ENCODE data around the gene MILR1. TPM values are rescaled to one million over a fixed set of nuclear protein-coding genes. Genes with fewer than 3 reads are reported as not detected.
"Not testable (repeated sequence)": the region's sequence is repeated elsewhere in the genome, so short reads cannot be mapped to it uniquely, and the experiment has no call there.

Gene MILR1
- total and polyA plus RNA-seq, 5 experiments from 2014 or later: not detected

GRCh38 chr17:64411999-64412771, 36.7 kb upstream of the MILR1 start:
- H3K27me3 Mint-ChIP-seq: no peaks in the 10 kb centered on the region
- peak in 2 of 10 donors; percentile 31 to 68 for DNase-seq
- no peaks in the 10 kb centered on the region for H3K36me3 Mint-ChIP-seq
- peak; percentile 54 to 76 for ATAC-seq
- H3K27ac Mint-ChIP-seq: peak overlapping the region; percentile 53 to 91 (median 76)
- H3K4me1 Mint-ChIP-seq: peaks cover 21 to 40% (median 32%) of the 10 kb centered on the region in 4 donors
- H3K4me3 Mint-ChIP-seq: peak overlapping the region; percentile 63 to 88 (median 80)
- H3K9me3 Mint-ChIP-seq: no peaks in the 10 kb centered on the region
- POLR2A ChIA-PET: interaction anchor here (0.6 to 5.4 kb wide), 12 partner anchors 9 to 104 kb away, joined by 3 to 39 read pairs (median 4); partner anchors contain the start of genes CEP95, DDX5 and PECAM1

GRCh38 chr17:64412944-64413381, 36.0 kb upstream of the MILR1 start:
- Mint-ChIP-seq H3K4me1 (peaks cover 21 to 40% (median 32%) of the 10 kb centered on the region in 4 donors), H3K9me3 (no peaks in the 10 kb centered on the region), H3K27ac (peak overlapping the region in 9 of 10 donors; percentile 18 to 91 (median 76)), H3K27me3 (no peaks in the 10 kb centered on the region), H3K36me3 (no peaks in the 10 kb centered on the region), H3K4me3 (peak overlapping the region in 8 of 10 donors; percentile 30 to 88 (median 82))
- no peak for DNase-seq
- no peak for ATAC-seq
- POLR2A ChIA-PET: interaction anchor here (0.9 to 5.4 kb wide), 9 partner anchors 10 to 94 kb away, joined by 3 to 39 read pairs (median 10); partner anchors contain the start of genes CEP95, DDX5 and PECAM1

GRCh38 chr17:64413513-64413912, 35.4 kb upstream of the MILR1 start:
- H3K4me3 Mint-ChIP-seq: peak overlapping the region in 2 of 10 donors; percentile 38 to 88
- no peaks in the 10 kb centered on the region for H3K27me3 Mint-ChIP-seq
- peak in 1 of 2 donors; percentile 28 for ATAC-seq
- DNase-seq: no peak
- peak overlapping the region in 4 of 10 donors; percentile 48 to 83 (median 72) for H3K27ac Mint-ChIP-seq
- H3K36me3 Mint-ChIP-seq: no peaks in the 10 kb centered on the region
- no peaks in the 10 kb centered on the region for H3K9me3 Mint-ChIP-seq
- POLR2A ChIA-PET: interaction anchor here (1.6 to 5.4 kb wide), 4 partner anchors 11 to 92 kb away, joined by 10 to 39 read pairs (median 19); partner anchors contain the start of genes DDX5 and PECAM1
- H3K4me1 Mint-ChIP-seq: peaks cover 21 to 40% (median 32%) of the 10 kb centered on the region in 4 donors

- Mint-ChIP-seq H3K27me3 (no peaks in the 10 kb centered on the region), H3K9me3 (no peaks in the 10 kb centered on the region), H3K27ac (peak overlapping the region in 2 of 10 donors; percentile 15 to 81), H3K4me1 (peaks cover 0 to 6% (median 3%) of the 10 kb centered on the region in 4 donors), H3K4me3 (no peak overlapping the region), H3K36me3 (no peaks in the 10 kb centered on the region)
- peak; percentile 68 to 79 for ATAC-seq
- DNase-seq: peak in 5 of 10 donors; percentile 33 to 76 (median 69)
- POLR2A ChIA-PET: interaction anchor here (0.7 to 7.0 kb wide), 14 partner anchors 17 to 501 kb away, joined by 3 to 59 read pairs (median 4); partner anchors contain the start of genes CEP95, DDX5 and POLG2
Observed at GRCh38 chr17:64418506-64419339, 30.2 kb upstream of the MILR1 start.

GRCh38 chr17:64420143-64420670, 28.7 kb upstream of the MILR1 start:
- no peak overlapping the region for H3K27ac Mint-ChIP-seq
- POLR2A ChIA-PET: interaction anchor here (0.6 to 7.0 kb wide), 11 partner anchors 11 to 138 kb away, joined by 3 to 59 read pairs (median 5); partner anchors contain the start of genes CEP95, DDX5 and POLG2
- DNase-seq: peak in 6 of 10 donors; percentile 35 to 82 (median 62)

GRCh38 chr17:64422121-64422520, 26.8 kb upstream of the MILR1 start:
- POLR2A ChIA-PET: interaction anchor here (0.7 to 7.0 kb wide), 4 partner anchors 73 to 98 kb away, joined by 3 to 59 read pairs (median 4); partner anchors contain the start of genes CEP95, DDX5 and POLG2
- not testable (repeated sequence) for ATAC-seq, H3K4me3 Mint-ChIP-seq, H3K27me3 Mint-ChIP-seq, H3K4me1 Mint-ChIP-seq, H3K36me3 Mint-ChIP-seq, H3K9me3 Mint-ChIP-seq, H3K27ac Mint-ChIP-seq, DNase-seq

More at GRCh38 chr17:64420143-64420670, 28.7 kb upstream of the MILR1 start:
- Mint-ChIP-seq H3K4me3 (no peak overlapping the region), H3K9me3 (no peaks in the 10 kb centered on the region), H3K36me3 (no peaks in the 10 kb centered on the region), H3K27me3 (no peaks in the 10 kb centered on the region), H3K4me1 (peaks cover 0 to 4% (median 2%) of the 10 kb centered on the region in 4 donors)
- ATAC-seq: peak; percentile 83 to 89

GRCh38 chr17:64423881-64424280, 25.0 kb upstream of the MILR1 start:
- peak overlapping the region in 1 of 10 donors; percentile 31 for H3K27ac Mint-ChIP-seq
- ATAC-seq: no peak
- DNase-seq: no peak
- POLR2A ChIA-PET: interaction anchor here (0.8 to 7.0 kb wide), 2 partner anchors 83 kb away, joined by 3 to 59 read pairs; partner anchors contain the start of genes CEP95 and DDX5
- H3K27me3 Mint-ChIP-seq: no peaks in the 10 kb centered on the region
- peaks cover 0 to under 1% (median under 1%) of the 10 kb centered on the region in 4 donors for H3K4me1 Mint-ChIP-seq
- no peak overlapping the region for H3K4me3 Mint-ChIP-seq
- H3K9me3 Mint-ChIP-seq: no peaks in the 10 kb centered on the region
- no peaks in the 10 kb centered on the region for H3K36me3 Mint-ChIP-seq

- Mint-ChIP-seq H3K4me3 (no peak overlapping the region), H3K9me3 (no peaks in the 10 kb centered on the region), H3K4me1 (no peaks in the 10 kb centered on the region)
Observed at GRCh38 chr17:64424324-64424849, 24.5 kb upstream of the MILR1 start.

GRCh38 chr17:64425191-64425590, 23.7 kb upstream of the MILR1 start:
- H3K27ac Mint-ChIP-seq: no peak overlapping the region
- no peaks in the 10 kb centered on the region for H3K36me3 Mint-ChIP-seq
- no peaks in the 10 kb centered on the region for H3K9me3 Mint-ChIP-seq
- ATAC-seq (no peak), DNase-seq (no peak)
- no peaks in the 10 kb centered on the region for H3K27me3 Mint-ChIP-seq
- no peak overlapping the region for H3K4me3 Mint-ChIP-seq
- no peaks in the 10 kb centered on the region for H3K4me1 Mint-ChIP-seq
- POLR2A ChIA-PET: interaction anchor here (0.9 kb wide), 1 partner anchor 29 kb away, joined by 3 read pairs; no protein-coding TSS in a partner anchor

More at GRCh38 chr17:64424324-64424849, 24.5 kb upstream of the MILR1 start:
- H3K36me3 Mint-ChIP-seq: no peaks in the 10 kb centered on the region
- POLR2A ChIA-PET: interaction anchor here (0.8 kb wide), 1 partner anchor 82 kb away, joined by 3 read pairs; the partner anchor contains the start of gene CEP95
- H3K27me3 Mint-ChIP-seq: no peaks in the 10 kb centered on the region
- DNase-seq (no peak), ATAC-seq (no peak)
- peak overlapping the region in 1 of 10 donors; percentile 31 for H3K27ac Mint-ChIP-seq

GRCh38 chr17:64426596-64426995, 22.3 kb upstream of the MILR1 start:
- peaks cover 0 to 3% (median 0%) of the 10 kb centered on the region in 5 donors for H3K27me3 Mint-ChIP-seq
- DNase-seq (no peak), ATAC-seq (no peak)
- no peaks in the 10 kb centered on the region for H3K36me3 Mint-ChIP-seq
- H3K9me3 Mint-ChIP-seq: no peaks in the 10 kb centered on the region
- peaks cover 0 to 1% (median 0%) of the 10 kb centered on the region in 4 donors for H3K4me1 Mint-ChIP-seq
- H3K4me3 Mint-ChIP-seq: no peak overlapping the region
- POLR2A ChIA-PET: interaction anchor here (0.7 kb wide), 1 partner anchor 347 kb away, joined by 4 read pairs; no protein-coding TSS in a partner anchor
- no peak overlapping the region for H3K27ac Mint-ChIP-seq

- H3K27me3 Mint-ChIP-seq: peaks cover 0 to 3% (median 0%) of the 10 kb centered on the region in 5 donors
- H3K4me1 Mint-ChIP-seq: peaks cover 0 to 1% (median 0%) of the 10 kb centered on the region in 4 donors
- POLR2A ChIA-PET: interaction anchor here (0.6 kb wide), 1 partner anchor 714 kb away, joined by 3 read pairs; no protein-coding TSS in a partner anchor
- no peak overlapping the region for H3K27ac Mint-ChIP-seq
- no peak overlapping the region for H3K4me3 Mint-ChIP-seq
- no peaks in the 10 kb centered on the region for H3K36me3 Mint-ChIP-seq
- H3K9me3 Mint-ChIP-seq: no peaks in the 10 kb centered on the region
- DNase-seq (no peak), ATAC-seq (no peak)
Observed at GRCh38 chr17:64428406-64428805, 20.5 kb upstream of the MILR1 start.

Data from naive thymus-derived CD8-positive, alpha-beta T cell (primary cell).